GM12878 (cell line): ENCODE data around the gene DUS3L.

ENCODE experiments used
- FOS ChIP-seq: IDR thresholded peaks from 3 replicates; pipeline ENCODE4 v1.6.1; 2011; ENCODE audit warnings: borderline replicate concordance; ENCODE audit not compliant: insufficient read length; ENCODE audit errors: extremely low read depth
- SP1 ChIP-seq: IDR thresholded peaks from one replicate; pipeline ENCODE4 v1.6.1; 2011; ENCODE audit warnings: low read depth, low read length
- TARDBP ChIP-seq: IDR thresholded peaks from 2 replicates; pipeline ENCODE4 v1.6.1; 2016; ENCODE audit warnings: borderline replicate concordance

GRCh38 chr19:5786593-5787408, 4.2 kb downstream of the DUS3L start:
- TF ChIP-seq FOS (no peak), SP1 (no peak), TARDBP (no peak)
